GM12878 (cell line): Measurements from ENCODE around the gene TMEM63C. TPM values are rescaled to one million over a fixed set of nuclear protein-coding genes. Genes with fewer than 3 reads are reported as not detected.
A peak's percentile ranks its signal among the peaks of the same experiment; 100 is the strongest.

Experiments
- ATAC-seq: fragments of 200-7000 bp; cut with Tn5 transposase; 3 replicates; pipeline ENCODE4 v1.9.1; 2020; ENCODE audit warnings: mild to moderate bottlenecking, moderate library complexity
- BruUV-seq: library from RNA; stranded (reverse); fragments of 400-500 nt; replicated peaks from 2 replicates; lab custom pipeline; 2021; lab: Mats Ljungman, UMichigan
- CTCF ChIA-PET: fragments of 300-600 bp; sonication (Branson Sonifier 250); formaldehyde crosslinking; extraction: SDS; loops from one replicate; lab custom pipeline; 2021; ENCODE audit warnings: inconsistent platforms; lab: Yijun Ruan, JAX
- POLR2A ChIA-PET: fragments of 350-600 bp; formaldehyde crosslinking; extraction: SDS; loops from one replicate; lab custom pipeline; 2021; ENCODE audit warnings: inconsistent platforms; lab: Charles Lee
- RAD21 ChIA-PET: fragments of 300-600 bp; sonication (Branson Sonifier 250); formaldehyde crosslinking; loops from one replicate; lab custom pipeline; 2023; ENCODE audit warnings: antibody characterized with exemption; ENCODE audit not compliant: unreplicated experiment; lab: Charles Lee
- SMC1A ChIA-PET: fragments of 300-600 bp; sonication (Branson Sonifier 250); formaldehyde crosslinking; loops from one replicate; lab custom pipeline; 2023; ENCODE audit not compliant: unreplicated experiment, uncharacterized antibody; lab: Charles Lee
- DNase-seq: peaks from one replicate; pipeline ENCODE4 v3.0.0-alpha.2; 2011; ENCODE audit warnings: low read depth, low spot score
- FAIRE-seq: peaks from 3 replicates; lab custom pipeline; 2011; peaks lifted over from hg19 to GRCh38; lab: Jason Lieb, UNC
- H2AFZ ChIP-seq: 2 replicates; pipeline ENCODE4 v1.6.0; 2011; ENCODE audit warnings: low read depth, low read length, control low read depth; ENCODE audit not compliant: control insufficient read depth
- H3K27ac ChIP-seq: 2 replicates; pipeline ENCODE4 v1.5.1; 2011; ENCODE audit warnings: control low read depth; ENCODE audit not compliant: control insufficient read depth, insufficient read depth
- H3K27me3 ChIP-seq, 2 experiments: replicated peaks in 1 of 2; 2 replicates each; pipeline versions ENCODE4 v1.6.0 to v1.6.1; 2011; ENCODE audit warnings: low read length in 1 of 2; ENCODE audit not compliant: control insufficient read depth in 2 of 2, insufficient read depth in 2 of 2
- H3K36me3 ChIP-seq, 2 experiments: 2 replicates each; pipeline ENCODE4 v1.5.1; 2011; ENCODE audit warnings: low read length in 1 of 2; ENCODE audit not compliant: control insufficient read depth in 2 of 2, insufficient read depth in 2 of 2
- H3K4me1 ChIP-seq: 2 replicates; pipeline ENCODE4 v1.6.1; 2011; ENCODE audit warnings: mild to moderate bottlenecking, low read length, moderate library complexity, mixed read lengths; ENCODE audit not compliant: control insufficient read depth, insufficient read depth
- H3K4me2 ChIP-seq: 2 replicates; pipeline ENCODE4 v1.6.0; 2011; ENCODE audit warnings: control low read depth; ENCODE audit not compliant: control insufficient read depth, insufficient read depth
- H3K4me3 ChIP-seq: fragments of 200-600 bp; sonication (generic); 2 replicates; pipeline ENCODE4 v1.5.1; 2016
- H3K79me2 ChIP-seq: 2 replicates; pipeline ENCODE4 v1.6.0; 2011; ENCODE audit warnings: low read length; ENCODE audit not compliant: control insufficient read depth, insufficient read depth
- H3K9ac ChIP-seq: 2 replicates; pipeline ENCODE4 v1.8.0; 2011; ENCODE audit warnings: low read length, control low read depth, mixed read lengths; ENCODE audit not compliant: control insufficient read depth, insufficient read depth
- H3K9me3 ChIP-seq: replicated peaks from 3 replicates; pipeline ENCODE4 v1.5.1; 2011; ENCODE audit warnings: mild to moderate bottlenecking, low read length; ENCODE audit not compliant: control insufficient read depth, insufficient read depth
- H4K20me1 ChIP-seq: 2 replicates; pipeline ENCODE4 v1.6.0; 2011; ENCODE audit not compliant: control insufficient read depth, insufficient read depth
- BCL3 ChIP-seq: IDR thresholded peaks from 2 replicates; pipeline ENCODE4 v1.6.1; 2011; ENCODE audit warnings: borderline replicate concordance, low read depth, mild to moderate bottlenecking, moderate library complexity, low read length; ENCODE audit not compliant: insufficient read depth, poor library complexity, severe bottlenecking
- CTCF ChIP-seq, 3 experiments: IDR thresholded peaks in 2 of 3; conservative IDR thresholded peaks in 1 of 3; 2 replicates each; pipeline ENCODE4 v1.5.1; 2011; ENCODE audit warnings: low read depth in 3 of 3, low read length in 3 of 3, mild to moderate bottlenecking in 3 of 3, control low read depth in 2 of 3, moderate library complexity in 2 of 3, inconsistent platforms in 1 of 3, mixed read lengths in 1 of 3; ENCODE audit not compliant: control insufficient read depth in 2 of 3, insufficient read depth in 1 of 3; ENCODE audit errors: extremely low read depth in 1 of 3
- E2F4 ChIP-seq: IDR thresholded peaks from 2 replicates; pipeline ENCODE4 v1.6.1; 2012; ENCODE audit warnings: low read depth, low read length, improper control_type of control experiment
- JUNB ChIP-seq: IDR thresholded peaks from 2 replicates; pipeline ENCODE4 v1.6.1; 2016; ENCODE audit warnings: antibody characterized with exemption, mild to moderate bottlenecking
- POU2F2 ChIP-seq: IDR thresholded peaks from 3 replicates; pipeline ENCODE4 v1.6.1; 2011; ENCODE audit warnings: low read depth, mild to moderate bottlenecking, low read length, borderline replicate concordance
- RB1 ChIP-seq: fragments of 450-650 bp; formaldehyde crosslinking; IDR thresholded peaks from 2 replicates; pipeline ENCODE4 v1.6.1; 2017; ENCODE audit warnings: mild to moderate bottlenecking, borderline replicate concordance
- RBBP5 ChIP-seq: fragments of 200-600 bp; sonication (generic); conservative IDR thresholded peaks from 2 replicates; pipeline ENCODE4 v1.6.1; 2016
- RELA ChIP-seq: fragments of 450-650 bp; IDR thresholded peaks from 2 replicates; pipeline ENCODE4 v1.8.0; 2014; ENCODE audit warnings: borderline replicate concordance; ENCODE audit not compliant: partially characterized antibody
- SKIL ChIP-seq: fragments of 450-650 bp; IDR thresholded peaks from 2 replicates; pipeline ENCODE4 v1.6.1; 2017; ENCODE audit warnings: mild to moderate bottlenecking, low read depth, inconsistent platforms; ENCODE audit not compliant: poor library complexity, severe bottlenecking
- SMAD5 ChIP-seq: IDR thresholded peaks from 2 replicates; pipeline ENCODE4 v1.6.1; 2016; ENCODE audit warnings: antibody characterized with exemption, low read depth
- SMC3 ChIP-seq: IDR thresholded peaks from 2 replicates; pipeline ENCODE4 v1.6.1; 2011; ENCODE audit warnings: low read length, improper control_type of control experiment, borderline replicate concordance
- ZSCAN29 ChIP-seq: fragments of 450-650 bp; IDR thresholded peaks from 2 replicates; pipeline ENCODE4 v1.6.1; 2017; ENCODE audit warnings: mild to moderate bottlenecking, moderate library complexity
- WGBS: methylation state at CpG from one replicate; pipeline ENCODE4 v1.1.6; 2016; ENCODE audit warnings: low lambda C conversion rate; ENCODE audit not compliant: insufficient replicate concordance, insufficient coverage; ENCODE audit errors: missing lambda C conversion rate; 5-methylcytosine and 5-hydroxymethylcytosine counted together
- in situ Hi-C: fragments of 300-500 bp; cut with MboI; formaldehyde crosslinking; loops from 9 replicates; pipeline ENCODE4 v1.14.3; 2018; ENCODE audit warnings: mixed read lengths
- intact Hi-C: fragments of 100-400 bp; cut with micrococcal nuclease; formaldehyde crosslinking; loops from one replicate; pipeline ENCODE4 v1.14.2; 2022; ENCODE audit not compliant: unreplicated experiment
- polyA plus RNA-seq, 11 experiments: library from polyadenylated mRNA; depleted of rRNA in 4 of 11; unstranded in 6 of 11; stranded (reverse) in 5 of 11; fragments of >200 nt; fragmentation: Nextera tagmentation in 4 of 11; fragmentation: Illumina TruSeq in 1 of 11; extraction: Ambion mirVana in 4 of 11; extraction: Trizol in 1 of 11; gene quantifications; 1 replicate in 1 of 11; 2 replicates in 10 of 11; pipeline versions ENCODE4 v1.2.1 to v1.2.3, GENCODE V29; 2011 to 2016; ENCODE audit warnings: inconsistent platforms in 2 of 11, missing spikeins in 2 of 11, low read depth in 1 of 11
- total RNA-seq, 4 experiments: library from RNA; depleted of rRNA in 3 of 4; stranded (reverse); fragments of >200 nt in 3 of 4; fragmentation: Illumina TruSeq in 1 of 4; extraction: Trizol in 1 of 4; gene quantifications; 2 replicates each; pipeline versions ENCODE4 v1.2.1 to v1.2.3, GENCODE V29; 2013 to 2021
- TF ChIP-seq, protein P1 (sequence below): IDR thresholded peaks from 2 replicates; pipeline ENCODE4 v1.6.1; 2012; ENCODE audit warnings: low read length, inconsistent platforms

The TMEM63C gene
- total and polyA plus RNA-seq, 10 of the 15 experiments (the other 5 are each of a cell fraction or from before 2014, with no cell fraction given): 0.06 to 1.3 (median 0.39) TPM; not detected in 4

GRCh38 chr14:77306851-77307496, 125.4 kb downstream of the TMEM63C start:
- POLR2A ChIA-PET: interaction anchor here (1.2 kb wide), 1 partner anchor 19 kb away, joined by 3 read pairs; no protein-coding TSS in a partner anchor
- no peak overlapping the region for H2AFZ ChIP-seq
- H3K4me1 ChIP-seq: no peaks in the 10 kb centered on the region
- H3K9me3 ChIP-seq: no peaks in the 10 kb centered on the region
- no peak for TF ChIP-seq RB1
- no peak for TF ChIP-seq ZSCAN29
- no peak for TF ChIP-seq RBBP5
- no peak for TF ChIP-seq POU2F2
- TF ChIP-seq E2F4: no peak
- TF ChIP-seq CTCF (IDR thresholded peaks at IDR 0.05 in 2 of 3, conservative IDR thresholded peaks at IDR 0.05 in 1 of 3; ENCODE audit: control insufficient read depth in 2 of 3, extremely low read depth in 1 of 3, insufficient read depth in 1 of 3, low read depth in 3 of 3, low read length in 3 of 3): no peak
- TF ChIP-seq SMAD5: no peak
- TF ChIP-seq, protein P1, sequence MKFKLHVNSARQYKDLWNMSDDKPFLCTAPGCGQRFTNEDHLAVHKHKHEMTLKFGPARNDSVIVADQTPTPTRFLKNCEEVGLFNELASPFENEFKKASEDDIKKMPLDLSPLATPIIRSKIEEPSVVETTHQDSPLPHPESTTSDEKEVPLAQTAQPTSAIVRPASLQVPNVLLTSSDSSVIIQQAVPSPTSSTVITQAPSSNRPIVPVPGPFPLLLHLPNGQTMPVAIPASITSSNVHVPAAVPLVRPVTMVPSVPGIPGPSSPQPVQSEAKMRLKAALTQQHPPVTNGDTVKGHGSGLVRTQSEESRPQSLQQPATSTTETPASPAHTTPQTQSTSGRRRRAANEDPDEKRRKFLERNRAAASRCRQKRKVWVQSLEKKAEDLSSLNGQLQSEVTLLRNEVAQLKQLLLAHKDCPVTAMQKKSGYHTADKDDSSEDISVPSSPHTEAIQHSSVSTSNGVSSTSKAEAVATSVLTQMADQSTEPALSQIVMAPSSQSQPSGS: no peak
- no peak for TF ChIP-seq BCL3
- TF ChIP-seq SMC3: no peak
- no peak for TF ChIP-seq RELA
- TF ChIP-seq JUNB: no peak
- TF ChIP-seq SKIL: no peak
- no peaks in the 10 kb centered on the region for H3K27me3 ChIP-seq
- H4K20me1 ChIP-seq: no peaks in the 10 kb centered on the region
- H3K27ac ChIP-seq: no peak overlapping the region
- no TSS peak for BruUV-seq
- ATAC-seq (peak; percentile 40; the same call in 1 of the 3 replicates), FAIRE-seq (no peak), DNase-seq (no peak)
- H3K36me3 ChIP-seq: no peaks in the 10 kb centered on the region; a peak in 1 of 4 replicates
- WGBS: 1% methylated on average over 3 of the region's 3 CpGs
- RAD21 ChIA-PET: interaction anchor here (1.2 to 1.7 kb wide), 2 partner anchors 9 to 17 kb away, joined by 3 to 7 read pairs; no protein-coding TSS in a partner anchor
- no peak overlapping the region for H3K4me3 ChIP-seq
- in situ Hi-C loops: no loop called here
- SMC1A ChIA-PET: interaction anchor here (1.7 kb wide), 1 partner anchor 9 kb away, joined by 10 read pairs; no protein-coding TSS in a partner anchor
- H3K79me2 ChIP-seq: no peaks in the 10 kb centered on the region
- intact Hi-C loops: no loop called here
- no peak overlapping the region for H3K9ac ChIP-seq
- CTCF ChIA-PET: interaction anchor here (2.4 to 2.7 kb wide), 2 partner anchors 9 to 156 kb away, joined by 15 to 22 read pairs; no protein-coding TSS in a partner anchor
- no peak overlapping the region for H3K4me2 ChIP-seq
